Measurements from ENCODE around the gene RHBDF2.
"Not testable (repeated sequence)": the region's sequence is repeated elsewhere in the genome, so short reads cannot be mapped to it uniquely, and the experiment has no call there.

The RHBDF2 gene

DNA sequence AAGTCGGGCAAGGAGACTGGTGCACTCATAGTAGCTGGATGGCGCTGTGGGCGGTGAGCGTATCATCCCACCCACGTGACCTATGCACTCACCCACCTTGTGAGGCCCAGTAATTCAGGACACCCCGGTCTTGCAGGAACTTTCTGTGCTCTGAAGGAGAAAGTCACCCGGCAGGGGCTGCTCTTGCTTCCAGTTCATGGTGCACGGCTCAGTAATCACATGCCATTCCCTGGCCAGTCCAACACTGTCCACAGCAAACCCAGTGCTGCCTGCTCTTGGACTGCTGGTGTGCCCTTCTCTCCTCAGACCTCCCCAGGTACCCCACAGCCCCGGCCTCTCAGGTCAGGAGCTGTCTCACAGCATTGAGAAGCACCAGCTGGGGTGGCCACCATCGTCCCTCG lies 16.4 kb upstream of the RHBDF2 start:
- Histone ChIP-seq H3K27me3 (ENCODE audit: insufficient read depth, low read length) (peaks cover 3% of the 10 kb centered on the region; the same call in 1 of the 2 replicates), H3K4me3 (ENCODE audit: low read length) (no peak overlapping the region), H3K36me3 (ENCODE audit: insufficient read depth, low read depth, low read length) (no peaks in the 10 kb centered on the region), H3K27ac (ENCODE audit: low read length) (no peak overlapping the region), H3K9me3 (ENCODE audit: insufficient read depth, low read depth, low read length) (no peaks in the 10 kb centered on the region), H3K4me1 (ENCODE audit: insufficient read depth, low read length) (no peaks in the 10 kb centered on the region), H3K9ac (ENCODE audit: low read depth, low read length) (no peak overlapping the region)

DNA sequence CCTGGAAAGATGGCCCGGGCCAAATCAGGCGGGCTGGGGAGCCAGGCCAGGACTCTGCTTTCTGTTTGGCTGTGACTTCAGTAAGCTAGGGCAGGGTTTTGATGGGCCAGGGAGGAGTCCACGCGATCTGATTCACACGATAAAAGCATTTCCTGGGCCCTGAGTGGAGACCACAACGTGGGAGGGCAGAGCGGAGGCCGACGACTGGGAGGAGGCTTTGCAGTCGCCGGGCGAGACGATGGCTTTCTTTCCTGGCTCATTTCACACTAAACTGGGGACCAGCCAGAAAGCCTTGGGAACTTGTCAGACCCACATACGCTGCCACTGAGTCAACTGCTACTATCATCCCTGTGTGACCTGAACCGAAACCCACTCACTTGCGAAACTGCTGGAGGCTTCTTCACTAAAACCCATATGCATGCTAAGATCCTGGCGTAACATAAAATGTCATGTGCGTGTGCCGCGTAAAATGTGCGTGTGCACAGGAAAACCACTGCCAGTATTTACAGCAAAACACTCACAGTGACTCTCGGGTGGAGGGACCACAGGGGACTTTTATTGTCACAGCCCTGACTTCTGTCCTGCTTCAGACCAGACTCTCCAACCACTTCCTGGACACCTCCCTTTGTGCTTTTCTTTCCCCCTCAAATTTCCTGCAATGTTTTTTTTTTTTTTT lies 14.2 kb upstream of the RHBDF2 start:
- no peak overlapping the region for H3K4me3 ChIP-seq (ENCODE audit: low read length)
- no peak overlapping the region for H3K9ac ChIP-seq (ENCODE audit: low read depth, low read length)

GRCh38 chr17:76514355-76514754 lies 13.1 kb upstream of the RHBDF2 start:
- H3K36me3 ChIP-seq (ENCODE audit: insufficient read depth, low read depth, low read length); H3K27ac ChIP-seq (ENCODE audit: low read length); H3K4me3 ChIP-seq (ENCODE audit: low read length); H3K4me1 ChIP-seq (ENCODE audit: insufficient read depth, low read length); H3K9ac ChIP-seq (ENCODE audit: low read depth, low read length); H3K9me3 ChIP-seq (ENCODE audit: insufficient read depth, low read depth, low read length); H3K27me3 ChIP-seq (ENCODE audit: insufficient read depth, low read length): not testable (repeated sequence)

More for the DNA sequence above, 14.2 kb upstream of the RHBDF2 start:
- Histone ChIP-seq H3K4me1 (ENCODE audit: insufficient read depth, low read length) (no peaks in the 10 kb centered on the region), H3K36me3 (ENCODE audit: insufficient read depth, low read depth, low read length) (no peaks in the 10 kb centered on the region), H3K9me3 (ENCODE audit: insufficient read depth, low read depth, low read length) (no peaks in the 10 kb centered on the region), H3K27ac (ENCODE audit: low read length) (no peak overlapping the region), H3K27me3 (ENCODE audit: insufficient read depth, low read length) (no peaks in the 10 kb centered on the region)

DNA sequence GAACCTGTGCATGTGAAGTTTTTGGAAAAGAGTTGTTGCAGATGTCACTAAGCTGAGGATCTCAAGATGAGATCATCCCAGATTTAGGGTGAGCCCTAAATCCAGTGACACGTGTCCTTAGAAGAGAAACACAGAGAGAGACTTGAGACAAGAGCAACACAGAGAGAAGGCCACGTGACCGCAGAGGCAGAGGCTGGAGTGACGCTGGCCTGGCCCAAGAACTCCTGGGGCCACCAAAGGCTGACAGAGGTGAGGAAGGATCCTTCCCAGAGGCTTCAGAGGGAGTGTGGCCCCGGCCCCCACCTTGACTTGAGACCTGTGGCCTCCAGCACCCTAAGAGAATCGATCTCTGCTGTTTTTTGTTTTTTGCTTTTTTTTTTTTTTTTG lies 12.1 kb upstream of the RHBDF2 start:
- Histone ChIP-seq H3K4me3 (ENCODE audit: low read length) (no peak overlapping the region), H3K27me3 (ENCODE audit: insufficient read depth, low read length) (no peaks in the 10 kb centered on the region), H3K9me3 (ENCODE audit: insufficient read depth, low read depth, low read length) (no peaks in the 10 kb centered on the region), H3K27ac (ENCODE audit: low read length) (no peak overlapping the region), H3K9ac (ENCODE audit: low read depth, low read length) (no peak overlapping the region), H3K36me3 (ENCODE audit: insufficient read depth, low read depth, low read length) (no peaks in the 10 kb centered on the region), H3K4me1 (ENCODE audit: insufficient read depth, low read length) (no peaks in the 10 kb centered on the region)

DNA sequence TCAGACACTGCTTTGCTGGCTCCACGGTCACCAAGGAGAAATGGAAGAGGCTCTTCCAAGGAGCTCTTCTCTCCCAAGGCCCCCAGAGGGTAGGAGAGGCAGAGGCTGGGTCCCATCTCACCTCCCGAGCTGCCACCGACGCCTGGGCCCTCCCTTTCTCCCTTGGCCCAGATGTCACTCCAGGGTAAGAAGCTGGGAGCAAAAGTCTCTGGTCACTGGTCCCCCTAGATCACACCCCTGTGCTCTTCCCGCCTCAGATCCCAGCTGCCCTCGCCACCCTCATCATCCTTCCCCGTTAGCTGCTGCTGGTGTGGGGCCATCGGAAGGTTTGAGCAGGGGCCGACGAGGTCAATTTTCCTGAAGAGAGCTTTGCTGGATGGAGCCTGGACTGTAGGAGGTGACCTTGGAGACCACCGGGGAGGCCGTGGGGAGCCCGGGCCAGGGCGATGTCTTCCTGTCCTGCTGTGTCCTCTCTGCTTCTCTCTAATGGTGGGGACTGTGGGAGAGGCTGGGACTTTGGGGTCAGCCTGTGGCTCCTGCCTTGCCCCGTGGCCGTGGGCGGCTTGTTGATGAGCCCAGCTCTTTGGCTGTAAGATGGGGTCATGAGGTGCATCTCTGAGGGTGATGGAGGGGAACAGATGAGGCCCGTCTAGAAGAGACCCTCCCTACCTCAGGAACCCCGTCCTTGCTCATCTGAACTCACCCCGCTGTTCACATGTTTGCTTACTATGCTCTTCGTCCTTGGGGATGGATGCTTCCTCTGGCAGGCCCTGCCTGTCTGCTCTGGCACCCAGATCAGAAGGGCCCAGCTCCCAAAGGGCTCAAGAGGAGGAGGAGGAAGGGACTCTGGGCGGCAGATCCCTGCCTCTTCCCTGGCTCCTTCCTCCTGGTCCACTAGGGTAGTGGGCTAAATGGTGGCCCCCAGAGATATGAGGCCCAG lies 11.4 kb upstream of the RHBDF2 start:
- Histone ChIP-seq H3K9me3 (ENCODE audit: insufficient read depth, low read depth, low read length) (no peaks in the 10 kb centered on the region), H3K27me3 (ENCODE audit: insufficient read depth, low read length) (no peaks in the 10 kb centered on the region), H3K9ac (ENCODE audit: low read depth, low read length) (no peak overlapping the region), H3K4me1 (ENCODE audit: insufficient read depth, low read length) (no peaks in the 10 kb centered on the region), H3K27ac (ENCODE audit: low read length) (no peak overlapping the region), H3K36me3 (ENCODE audit: insufficient read depth, low read depth, low read length) (no peaks in the 10 kb centered on the region), H3K4me3 (ENCODE audit: low read length) (no peak overlapping the region)

DNA sequence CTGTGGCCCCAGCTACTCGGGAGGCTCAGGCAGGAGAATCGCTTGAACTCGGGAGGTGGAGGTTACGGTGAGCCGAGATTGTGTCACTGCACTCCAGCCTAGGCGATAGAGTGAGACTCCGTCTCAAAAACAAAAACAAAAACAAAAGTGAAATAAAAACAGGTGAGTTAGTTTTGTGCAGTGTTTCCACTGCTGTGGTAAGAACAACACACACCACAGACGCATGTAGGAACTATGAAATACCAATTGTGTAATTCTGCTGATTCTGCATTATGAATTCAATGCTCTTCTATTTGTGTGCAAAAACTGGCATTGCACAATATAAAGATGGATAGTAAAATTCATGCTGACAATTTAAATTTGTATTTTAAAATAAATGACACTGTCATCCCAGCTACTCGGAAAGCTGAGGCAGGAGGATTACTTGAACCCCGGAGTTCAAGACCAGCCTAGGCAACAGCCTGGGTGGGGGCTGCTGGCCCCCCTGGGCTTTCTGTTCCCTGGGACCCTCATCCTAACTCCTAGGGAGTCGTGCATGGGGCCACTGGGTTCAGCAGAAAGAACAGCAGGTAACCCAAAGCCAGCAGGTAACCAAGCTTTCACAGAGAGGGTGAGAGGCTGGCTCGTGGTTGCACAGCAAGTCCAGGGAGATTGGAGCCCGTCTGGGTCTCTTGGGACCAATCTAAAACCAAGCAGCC lies 10.6 kb upstream of the RHBDF2 start:
- Histone ChIP-seq H3K9ac (ENCODE audit: low read depth, low read length) (no peak overlapping the region), H3K4me1 (ENCODE audit: insufficient read depth, low read length) (no peaks in the 10 kb centered on the region), H3K27ac (ENCODE audit: low read length) (no peak overlapping the region), H3K36me3 (ENCODE audit: insufficient read depth, low read depth, low read length) (no peaks in the 10 kb centered on the region), H3K27me3 (ENCODE audit: insufficient read depth, low read length) (peaks cover 5% of the 10 kb centered on the region), H3K4me3 (ENCODE audit: low read length) (no peak overlapping the region), H3K9me3 (ENCODE audit: insufficient read depth, low read depth, low read length) (no peaks in the 10 kb centered on the region)

DNA sequence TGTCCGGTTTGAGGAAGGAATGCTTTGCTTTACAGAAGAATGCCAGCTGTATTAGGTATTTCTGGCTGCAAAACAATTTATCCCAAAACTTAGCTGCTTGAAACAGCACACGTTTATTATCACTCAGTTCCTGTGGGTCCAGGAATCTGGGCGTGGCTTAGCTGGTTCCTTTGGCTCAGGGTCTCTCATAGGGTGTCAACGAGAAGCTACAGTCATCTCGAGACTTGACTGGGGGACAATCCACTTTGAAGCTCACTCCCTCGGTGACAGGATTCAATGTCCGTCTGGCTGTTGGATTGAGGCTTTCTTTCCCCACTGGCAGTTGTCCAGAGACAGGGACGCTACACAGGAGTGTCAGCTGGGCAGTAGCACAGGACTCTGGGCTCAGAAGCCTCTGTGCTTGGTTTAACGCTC lies 9.6 kb upstream of the RHBDF2 start:
- Histone ChIP-seq H3K9ac (ENCODE audit: low read depth, low read length) (no peak overlapping the region), H3K4me1 (ENCODE audit: insufficient read depth, low read length) (no peaks in the 10 kb centered on the region), H3K4me3 (ENCODE audit: low read length) (no peak overlapping the region), H3K9me3 (ENCODE audit: insufficient read depth, low read depth, low read length) (no peaks in the 10 kb centered on the region), H3K27me3 (ENCODE audit: insufficient read depth, low read length) (peaks cover 10% of the 10 kb centered on the region), H3K27ac (ENCODE audit: low read length) (no peak overlapping the region), H3K36me3 (ENCODE audit: insufficient read depth, low read depth, low read length) (no peaks in the 10 kb centered on the region)

DNA sequence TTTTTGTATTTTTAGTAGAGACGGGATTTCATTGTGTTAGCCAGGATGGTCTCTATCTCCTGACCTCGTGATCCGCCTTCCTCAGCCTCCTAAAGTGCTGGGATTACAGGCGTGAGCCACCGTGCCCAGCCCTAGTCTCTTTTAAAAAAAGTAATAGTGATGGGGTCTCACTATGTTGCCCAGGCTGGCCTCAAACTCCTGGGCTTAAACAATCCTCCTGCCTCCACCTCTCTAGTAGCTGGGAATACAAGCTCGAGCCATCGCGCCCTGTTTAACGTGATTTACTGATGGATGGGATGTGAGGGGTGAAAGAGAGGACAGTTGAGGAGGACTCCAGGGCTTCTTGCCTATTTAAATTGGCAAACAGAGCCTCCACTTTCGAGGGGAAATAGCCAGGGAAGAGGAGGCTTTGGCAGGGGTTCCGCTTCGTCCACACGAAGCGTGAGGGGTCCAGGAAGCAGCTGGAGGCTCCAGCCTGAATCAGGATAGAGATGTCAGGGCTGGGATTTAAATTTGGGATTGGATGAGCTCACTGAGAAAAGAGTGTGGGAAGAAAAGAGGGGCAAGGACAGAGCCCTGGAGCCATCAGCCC lies 7.3 kb upstream of the RHBDF2 start:
- not testable (repeated sequence) for H3K9me3 ChIP-seq (ENCODE audit: insufficient read depth, low read depth, low read length); H3K4me3 ChIP-seq (ENCODE audit: low read length); H3K9ac ChIP-seq (ENCODE audit: low read depth, low read length); H3K27me3 ChIP-seq (ENCODE audit: insufficient read depth, low read length); H3K4me1 ChIP-seq (ENCODE audit: insufficient read depth, low read length); H3K36me3 ChIP-seq (ENCODE audit: insufficient read depth, low read depth, low read length); H3K27ac ChIP-seq (ENCODE audit: low read length)

DNA sequence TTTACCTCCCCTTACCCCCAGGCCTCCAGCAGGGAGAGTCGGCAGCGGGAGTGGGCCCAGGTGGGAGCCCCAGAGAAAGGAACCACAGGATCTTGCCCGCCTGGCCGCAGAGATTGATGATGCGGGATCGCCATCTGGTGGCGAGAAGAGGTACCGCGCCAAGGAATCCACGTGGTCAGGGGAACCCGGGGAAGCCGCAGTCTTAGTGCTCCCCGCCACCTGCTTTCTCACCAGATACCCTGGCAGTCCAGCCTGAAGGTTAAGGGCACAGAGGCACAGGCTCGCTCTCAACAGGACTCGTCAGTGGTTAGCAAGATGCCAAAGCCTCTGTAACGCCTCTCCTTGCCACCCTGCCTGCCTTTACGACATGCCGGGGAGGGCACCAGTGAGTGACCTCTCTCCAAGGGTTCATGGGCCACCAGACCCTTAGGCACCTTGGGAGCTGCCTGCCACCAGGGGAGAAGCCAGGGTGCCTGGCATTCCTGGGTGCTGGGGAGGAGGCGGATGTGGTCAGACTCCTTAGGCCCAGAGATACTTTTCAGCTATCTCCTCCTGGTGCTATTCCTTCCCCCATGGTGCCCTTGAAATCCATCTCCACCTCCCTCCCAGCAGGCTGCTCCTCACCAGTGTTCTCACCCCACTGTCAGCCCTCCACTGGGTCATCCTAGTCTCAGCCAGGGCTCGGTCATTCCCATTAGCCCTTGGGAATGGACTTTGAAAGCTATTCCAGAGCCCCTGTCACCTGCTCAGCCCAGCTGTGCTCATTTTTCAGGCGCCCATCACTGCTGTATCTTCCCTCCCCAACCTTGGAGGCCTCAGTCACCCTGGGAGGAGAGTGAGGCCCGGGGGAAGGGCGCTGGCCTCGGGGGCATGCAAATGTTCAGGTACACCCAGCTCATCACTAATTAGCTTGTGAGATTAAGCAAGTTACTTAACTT lies 5.5 kb upstream of the RHBDF2 start:
- peaks cover 5% of the 10 kb centered on the region; the same call in 1 of the 2 replicates for H3K4me1 ChIP-seq (ENCODE audit: insufficient read depth, low read length)
- H3K9ac ChIP-seq (ENCODE audit: low read depth, low read length) = no peak overlapping the region
- no peak overlapping the region for H3K27ac ChIP-seq (ENCODE audit: low read length)
- no peaks in the 10 kb centered on the region for H3K36me3 ChIP-seq (ENCODE audit: insufficient read depth, low read depth, low read length)
- H3K9me3 ChIP-seq (ENCODE audit: insufficient read depth, low read depth, low read length) = no peaks in the 10 kb centered on the region
- peaks cover 10% of the 10 kb centered on the region for H3K27me3 ChIP-seq (ENCODE audit: insufficient read depth, low read length)
- peak overlapping the region; percentile 49; the same call in 1 of the 2 replicates for H3K4me3 ChIP-seq (ENCODE audit: low read length)

DNA sequence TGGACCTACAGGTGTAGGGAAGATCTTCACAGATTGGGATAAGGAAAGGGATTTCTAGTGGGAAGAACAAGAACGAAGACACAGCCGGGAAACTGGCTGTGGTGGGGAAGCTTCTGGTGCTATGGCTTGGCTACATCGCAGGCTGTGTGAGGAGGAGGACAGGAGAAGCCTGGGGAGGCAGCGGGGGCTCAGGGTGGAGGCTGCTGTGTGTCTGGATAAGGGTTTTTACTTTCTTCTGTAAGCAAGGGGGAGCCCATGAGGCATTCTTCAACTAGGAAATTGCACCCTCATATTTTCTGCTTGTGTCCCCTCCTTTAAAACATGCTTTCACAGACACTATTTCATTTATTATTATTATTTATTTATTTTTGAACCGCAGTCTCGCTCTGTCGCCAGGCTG lies 2.9 kb upstream of the RHBDF2 start:
- Histone ChIP-seq H3K9me3 (ENCODE audit: insufficient read depth, low read depth, low read length) (no peaks in the 10 kb centered on the region), H3K36me3 (ENCODE audit: insufficient read depth, low read depth, low read length) (no peaks in the 10 kb centered on the region), H3K9ac (ENCODE audit: low read depth, low read length) (no peak overlapping the region), H3K27me3 (ENCODE audit: insufficient read depth, low read length) (peaks cover 21% of the 10 kb centered on the region), H3K4me3 (ENCODE audit: low read length) (no peak overlapping the region), H3K4me1 (ENCODE audit: insufficient read depth, low read length) (peaks cover 13% of the 10 kb centered on the region; the same call in 1 of the 2 replicates), H3K27ac (ENCODE audit: low read length) (no peak overlapping the region)

All from iPS-20b (cell line).